Vagina (tissue), 2 donors: ENCODE results near the gene SOCS3. TPM values are rescaled to one million over a fixed set of nuclear protein-coding genes. Genes with fewer than 3 reads are reported as not detected.
A peak's percentile ranks its signal among the peaks of the same experiment; 100 is the strongest.

Source experiments
- DNase-seq, 2 donors: peaks; one replicate each; pipeline ENCODE4 v3.0.0-alpha.2; 2017; ENCODE audit errors: extremely low spot score in 2 of 2
- H3K27ac ChIP-seq: fragments of 200-600 bp; sonication (generic); one replicate; pipeline ENCODE4 v1.5.1; 2019
- H3K27me3 ChIP-seq: fragments of 200-600 bp; sonication (generic); one replicate; pipeline ENCODE4 v1.5.1; 2019
- H3K36me3 ChIP-seq, 2 donors: fragments of 200-600 bp; sonication (generic); one replicate each; pipeline ENCODE4 v1.5.1; 2017 to 2019
- H3K4me1 ChIP-seq: fragments of 200-600 bp; sonication (generic); one replicate; pipeline ENCODE4 v1.5.1; 2019
- H3K4me3 ChIP-seq, 2 donors: fragments of 200-600 bp; sonication (generic); 1 replicate in 1 of 2; 2 replicates in 1 of 2; pipeline ENCODE4 v1.5.1; 2016 to 2019
- H3K9me3 ChIP-seq: fragments of 200-600 bp; sonication (generic); one replicate; pipeline ENCODE4 v1.5.1; 2019
- POLR2A ChIP-seq, 2 donors: fragments of 450-650 bp; IDR thresholded peaks; one replicate each; pipeline ENCODE4 v1.6.1; 2017; ENCODE audit warnings: antibody characterized with exemption in 2 of 2, mild to moderate bottlenecking in 2 of 2, moderate library complexity in 2 of 2
- POLR2AphosphoS5 ChIP-seq, 2 donors: sonication (generic); formaldehyde crosslinking; IDR thresholded peaks; one replicate each; pipeline ENCODE4 v1.9.0; 2017; ENCODE audit warnings: antibody characterized with exemption in 2 of 2, mild to moderate bottlenecking in 2 of 2, low read depth in 1 of 2; ENCODE audit not compliant: insufficient read depth in 1 of 2
- intact Hi-C: fragments of 100-400 bp; cut with DNase I; formaldehyde crosslinking; loops from one replicate; pipeline ENCODE4 v1.15.1; 2023
- total RNA-seq: library from RNA; depleted of rRNA; stranded (reverse); fragments of >200 nt; gene quantifications from one replicate; pipeline ENCODE4 v1.2.3, GENCODE V29; 2016
- TF ChIP-seq, protein P1 (sequence below), 3 experiments: fragments of 450-650 bp in 2 of 3; fragments of 200-600 bp in 1 of 3; sonication (generic) in 1 of 3; IDR thresholded peaks; one replicate each; pipeline ENCODE4 v1.5.1; 2017 to 2019; ENCODE audit warnings: antibody characterized with exemption in 3 of 3, mild to moderate bottlenecking in 2 of 3, moderate library complexity in 2 of 3

Gene SOCS3
- total RNA-seq, 1 donor from 2014 or later = 173 TPM

- intact Hi-C loops = no loop called here
- peak overlapping the region in 1 of 2 donors; percentile 27 for H3K4me3 ChIP-seq
- no peak for DNase-seq
Observed at GRCh38 chr17:78325076-78325687, 34.7 kb downstream of the SOCS3 start.

DNA sequence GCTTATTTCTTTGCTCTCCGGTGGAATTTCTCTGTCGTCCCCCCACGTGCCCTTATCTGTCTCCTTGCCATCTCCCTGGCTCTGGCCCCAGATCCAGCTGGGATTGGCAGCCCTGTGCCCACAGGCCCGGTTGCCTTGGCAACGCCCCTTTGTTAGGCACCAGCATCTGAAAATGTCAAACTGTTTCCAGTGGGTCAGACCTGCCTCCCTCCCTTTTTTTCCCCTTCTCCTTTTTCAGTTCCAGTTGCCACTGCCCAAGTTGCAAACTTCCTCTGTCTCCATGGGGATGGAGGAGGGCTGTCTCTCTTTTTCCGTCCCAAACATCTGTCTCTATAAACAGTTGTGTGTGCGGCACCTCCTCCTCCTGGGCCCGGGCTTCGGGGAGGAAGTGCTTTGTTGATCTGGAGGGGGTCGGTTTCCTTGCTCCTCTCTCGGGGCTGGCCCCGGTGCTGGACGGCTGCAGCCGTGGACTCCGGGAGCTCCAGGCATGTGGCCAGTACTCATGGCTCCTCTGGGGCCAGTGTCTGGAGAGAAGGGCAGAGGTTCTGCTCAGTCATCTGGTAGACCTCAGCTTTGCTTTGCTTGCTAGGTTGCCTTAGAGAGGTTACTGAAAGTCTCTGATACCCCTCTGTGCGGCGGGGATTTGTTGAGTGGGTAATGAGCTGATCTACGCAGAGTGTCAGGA lies 35.3 kb downstream of the SOCS3 start:
- Histone ChIP-seq H3K27me3 (no peaks in the 10 kb centered on the region), H3K27ac (peak overlapping the region; percentile 84), H3K9me3 (no peaks in the 10 kb centered on the region), H3K36me3 (no peaks in the 10 kb centered on the region), H3K4me3 (peak overlapping the region in 1 of 2 donors; percentile 30), H3K4me1 (peaks cover 47% of the 10 kb centered on the region)
- DNase-seq = peak in 1 of 2 donors; percentile 97
- intact Hi-C loops = no loop called here
- peak in 1 of 2 donors; percentile 10 for TF ChIP-seq POLR2A (IDR thresholded peaks at IDR 0.05)
- peak; percentile 81 to 86 for TF ChIP-seq POLR2AphosphoS5 (IDR thresholded peaks at IDR 0.05; ENCODE audit: insufficient read depth in 1 of 2, low read depth in 1 of 2)
- TF ChIP-seq, protein P1, sequence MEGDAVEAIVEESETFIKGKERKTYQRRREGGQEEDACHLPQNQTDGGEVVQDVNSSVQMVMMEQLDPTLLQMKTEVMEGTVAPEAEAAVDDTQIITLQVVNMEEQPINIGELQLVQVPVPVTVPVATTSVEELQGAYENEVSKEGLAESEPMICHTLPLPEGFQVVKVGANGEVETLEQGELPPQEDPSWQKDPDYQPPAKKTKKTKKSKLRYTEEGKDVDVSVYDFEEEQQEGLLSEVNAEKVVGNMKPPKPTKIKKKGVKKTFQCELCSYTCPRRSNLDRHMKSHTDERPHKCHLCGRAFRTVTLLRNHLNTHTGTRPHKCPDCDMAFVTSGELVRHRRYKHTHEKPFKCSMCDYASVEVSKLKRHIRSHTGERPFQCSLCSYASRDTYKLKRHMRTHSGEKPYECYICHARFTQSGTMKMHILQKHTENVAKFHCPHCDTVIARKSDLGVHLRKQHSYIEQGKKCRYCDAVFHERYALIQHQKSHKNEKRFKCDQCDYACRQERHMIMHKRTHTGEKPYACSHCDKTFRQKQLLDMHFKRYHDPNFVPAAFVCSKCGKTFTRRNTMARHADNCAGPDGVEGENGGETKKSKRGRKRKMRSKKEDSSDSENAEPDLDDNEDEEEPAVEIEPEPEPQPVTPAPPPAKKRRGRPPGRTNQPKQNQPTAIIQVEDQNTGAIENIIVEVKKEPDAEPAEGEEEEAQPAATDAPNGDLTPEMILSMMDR (IDR thresholded peaks at IDR 0.05) = no peak

More at GRCh38 chr17:78325076-78325687, 34.7 kb downstream of the SOCS3 start:
- Histone ChIP-seq H3K9me3 (no peaks in the 10 kb centered on the region), H3K27ac (peak overlapping the region; percentile 84), H3K4me1 (peaks cover 50% of the 10 kb centered on the region), H3K36me3 (no peaks in the 10 kb centered on the region), H3K27me3 (no peaks in the 10 kb centered on the region)
- no peak for TF ChIP-seq POLR2AphosphoS5 (IDR thresholded peaks at IDR 0.05; ENCODE audit: insufficient read depth in 1 of 2, low read depth in 1 of 2)

DNA sequence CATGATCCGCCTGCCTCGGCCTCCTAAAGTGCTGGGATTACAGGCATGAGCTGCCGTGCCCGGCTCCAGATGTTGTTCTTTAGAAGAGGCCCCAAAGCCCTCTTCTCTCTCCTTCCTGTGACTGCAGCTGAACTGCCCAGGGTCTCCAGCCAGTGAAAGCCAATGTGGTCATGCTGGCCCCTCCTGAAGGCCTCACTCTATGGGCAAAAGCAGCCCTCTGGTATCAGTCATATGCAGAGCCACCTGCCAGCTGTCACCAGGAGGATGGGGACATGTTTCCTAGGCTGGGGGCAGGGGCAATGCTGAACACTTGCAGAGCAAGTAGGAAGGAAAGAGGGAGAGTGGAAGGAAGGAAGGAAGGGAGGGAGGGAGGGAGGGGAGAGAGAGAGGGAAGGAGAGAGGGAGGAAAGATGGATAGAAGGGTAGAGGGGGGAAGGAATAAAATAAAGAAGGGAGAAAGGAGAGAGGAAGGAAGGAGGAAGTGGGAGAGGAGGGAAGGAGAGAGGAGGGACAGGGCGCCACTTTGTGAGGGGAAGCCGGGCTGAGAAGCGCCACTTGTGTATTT lies 36.0 kb downstream of the SOCS3 start:
- Histone ChIP-seq H3K9me3 (no peaks in the 10 kb centered on the region), H3K27me3 (no peaks in the 10 kb centered on the region), H3K4me1 (peaks cover 41% of the 10 kb centered on the region), H3K27ac (peak overlapping the region; percentile 84), H3K4me3 (peak overlapping the region in 1 of 2 donors; percentile 30), H3K36me3 (no peaks in the 10 kb centered on the region)
- DNase-seq = no peak
- TF ChIP-seq POLR2AphosphoS5 (IDR thresholded peaks at IDR 0.05; ENCODE audit: insufficient read depth in 1 of 2, low read depth in 1 of 2) (no peak), POLR2A (IDR thresholded peaks at IDR 0.05) (no peak)
- TF ChIP-seq, protein P1 (IDR thresholded peaks at IDR 0.05) = no peak
- intact Hi-C loops = no loop called here

- TF ChIP-seq, protein P1 (IDR thresholded peaks at IDR 0.05) = no peak
- TF ChIP-seq POLR2A (IDR thresholded peaks at IDR 0.05) (no peak), POLR2AphosphoS5 (IDR thresholded peaks at IDR 0.05; ENCODE audit: insufficient read depth in 1 of 2, low read depth in 1 of 2) (peak; percentile 50 to 78)
- no peaks in the 10 kb centered on the region for H3K36me3 ChIP-seq
- no peaks in the 10 kb centered on the region for H3K27me3 ChIP-seq
- peaks cover 42% of the 10 kb centered on the region for H3K4me1 ChIP-seq
- intact Hi-C loops = no loop called here
- no peak overlapping the region for H3K4me3 ChIP-seq
- H3K27ac ChIP-seq = peak overlapping the region; percentile 84
- DNase-seq = no peak
- no peaks in the 10 kb centered on the region for H3K9me3 ChIP-seq
Observed at GRCh38 chr17:78322858-78323455, 36.9 kb downstream of the SOCS3 start.

DNA sequence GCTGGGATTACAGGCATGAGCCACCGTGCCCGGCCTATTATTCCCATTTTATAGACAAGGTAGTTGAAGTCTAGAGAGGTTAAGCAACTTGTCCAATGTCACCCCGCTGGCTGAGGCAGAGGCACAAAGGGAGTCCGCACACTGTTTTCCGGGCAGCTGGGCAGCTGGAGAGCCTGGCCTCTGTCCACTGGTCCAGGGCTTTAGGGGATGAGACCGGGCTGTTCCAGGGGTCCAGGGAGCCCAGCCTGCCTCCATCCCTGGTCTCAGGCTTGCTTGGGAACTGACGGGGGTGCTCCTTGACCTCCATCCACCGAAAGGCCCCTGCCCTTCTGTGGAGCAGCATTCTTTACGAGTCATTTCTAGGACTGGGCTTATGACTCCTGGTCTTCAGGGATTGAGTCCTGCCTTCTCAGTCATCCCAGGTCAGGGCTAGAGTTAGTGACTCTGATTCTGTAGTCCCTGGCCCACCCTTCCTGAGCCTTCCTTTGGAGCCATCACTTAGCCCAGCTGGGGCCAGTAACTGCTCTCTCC lies 37.5 kb downstream of the SOCS3 start:
- TF ChIP-seq POLR2AphosphoS5 (IDR thresholded peaks at IDR 0.05; ENCODE audit: insufficient read depth in 1 of 2, low read depth in 1 of 2) (no peak), POLR2A (IDR thresholded peaks at IDR 0.05) (no peak)
- TF ChIP-seq, protein P1 (IDR thresholded peaks at IDR 0.05) = no peak
- intact Hi-C loops = no loop called here

More for the DNA sequence above, 37.5 kb downstream of the SOCS3 start:
- no peaks in the 10 kb centered on the region for H3K9me3 ChIP-seq
- H3K27me3 ChIP-seq = no peaks in the 10 kb centered on the region
- no peak for DNase-seq
- H3K27ac ChIP-seq = peak overlapping the region; percentile 84
- H3K36me3 ChIP-seq = no peaks in the 10 kb centered on the region
- peaks cover 47% of the 10 kb centered on the region for H3K4me1 ChIP-seq
- no peak overlapping the region for H3K4me3 ChIP-seq
